Heart right ventricle (tissue), 16 donors: ENCODE measurements around the gene RNF138. TPM values are rescaled to one million over a fixed set of nuclear protein-coding genes. Genes with fewer than 3 reads are reported as not detected.
"Not testable (repeated sequence)": the region's sequence is repeated elsewhere in the genome, so short reads cannot be mapped to it uniquely, and the experiment has no call there.

Experiments
- ATAC-seq, 8 donors: fragments of 200-7000 bp; cut with Tn5 transposase; one replicate each; pipeline ENCODE4 v1.9.1; 2020; ENCODE audit warnings: mild to moderate bottlenecking in 8 of 8, moderate library complexity in 8 of 8, moderate number of reproducible peaks in 1 of 8
- DNase-seq, 2 donors: peaks; one replicate each; pipeline ENCODE4 v3.0.0-alpha.2; 2020
- H3K27ac ChIP-seq, 10 donors: fragments of 200-600 bp; sonication (generic) in 2 of 10; one replicate each; pipeline versions ENCODE4 v1.5.0 to v1.8.0; 2020 to 2022; ENCODE audit warnings: mild to moderate bottlenecking in 3 of 10
- H3K27me3 ChIP-seq, 7 donors: fragments of 200-600 bp; one replicate each; pipeline ENCODE4 v1.8.0; 2021 to 2022; ENCODE audit warnings: mild to moderate bottlenecking in 2 of 7
- H3K36me3 ChIP-seq, 9 donors: fragments of 200-600 bp; sonication (generic) in 1 of 9; one replicate each; pipeline versions ENCODE4 v1.5.0 to v1.8.0; 2020 to 2022; ENCODE audit warnings: mild to moderate bottlenecking in 2 of 9
- H3K4me1 ChIP-seq, 9 donors: fragments of 200-600 bp; sonication (generic) in 1 of 9; one replicate each; pipeline versions ENCODE4 v1.5.0 to v1.8.0; 2020 to 2022; ENCODE audit warnings: mild to moderate bottlenecking in 4 of 9
- H3K4me3 ChIP-seq, 10 donors: fragments of 200-600 bp; sonication (generic) in 2 of 10; one replicate each; pipeline versions ENCODE4 v1.5.0 to v1.8.0; 2020 to 2022; ENCODE audit warnings: mild to moderate bottlenecking in 7 of 10, moderate library complexity in 2 of 10
- H3K9me3 ChIP-seq, 11 donors: fragments of 200-600 bp in 10 of 11; sonication (generic) in 2 of 11; one replicate each; pipeline versions ENCODE4 v1.5.0 to v1.8.0; 2013 to 2022; ENCODE audit warnings: mild to moderate bottlenecking in 2 of 11, control low read depth in 1 of 11, moderate library complexity in 1 of 11
- CTCF ChIP-seq, 9 donors: fragments of 200-600 bp; sonication (generic) in 2 of 9; IDR thresholded peaks; one replicate each; pipeline versions ENCODE4 v1.5.0 to v1.8.0; 2021 to 2022; ENCODE audit warnings: antibody characterized with exemption in 9 of 9, mild to moderate bottlenecking in 5 of 9, moderate library complexity in 1 of 9
- WGBS, 2 donors: extraction: QIAGEN DNeasy Blood & Tissue Kit; methylation state at CpG; one replicate each; pipeline ENCODE4 v1.1.7; 2013; ENCODE audit warnings: inconsistent platforms in 1 of 2; 5-methylcytosine and 5-hydroxymethylcytosine counted together
- intact Hi-C, 10 donors: fragments of 100-400 bp; cut with DNase I; formaldehyde crosslinking; loops; one replicate each; pipeline versions ENCODE4 v1.11.1 to v1.14.2; 2022
- polyA plus RNA-seq, 2 donors: library from polyadenylated mRNA; stranded (reverse); fragments of 200-250 nt; gene quantifications; one replicate each; pipeline ENCODE4 v1.2.3, GENCODE V29; 2013
- total RNA-seq, 10 donors: library from RNA; stranded (reverse); fragmentation: NEBNext Ultra II Directional in 3 of 10; extraction: Animal tissue kit (Norgen Biotek cat#: 25700) in 3 of 10; gene quantifications; one replicate each; pipeline versions ENCODE4 v1.2.1 to v1.2.4, GENCODE V29; 2021 to 2023
- donor health status: Arrhythmogenic right ventricular cardiomyopathy.
- donor health status: ischemic (EF 13 %, LVEDD 7.1; RV severe dilation, severe dysfunction).
- donor health status: healthy with polysubstance abuse.
- donor health status: DM: no; HTN: yes; CAD: no.
- donor health status: DM: no; HTN: no; CAD: no.
- donor health status: ischemic (EF 25% LVEDD 6.9; RV normal size, moderate dysfunction).
- donor health status: ischemic (EF 25% LVEDD 5.7; RV mildly dilated, moderate dysfunction).
- donor health status: healthy.
- donor health status: DM: yes; HTN: yes; CAD: no.
- donor health status: Ischemic cardiomyopathy.
- donor health status: ischemic (EF 35%, LVEDD 5.7; RV mildly dilated, moderate dysfunction).
- donor health status: nonischemic (EF 11% LVEDD 7.7; RV severe dilation, severe dysfunction).
- donor health status: DM: yes; HTN: yes; CAD: no.
- donor health status: PGD.
- donor health status: ischemic (EF 29% LVEDD 5.4; RV normal size, mild dysfunction).
- donor health status: nonischemic (EF 23%, LVEDD 6.1; RV moderate dilation, normal function).

Gene RNF138
- total and polyA plus RNA-seq, 12 donors: 5.4 to 13.7 (median 10.3) TPM

DNA sequence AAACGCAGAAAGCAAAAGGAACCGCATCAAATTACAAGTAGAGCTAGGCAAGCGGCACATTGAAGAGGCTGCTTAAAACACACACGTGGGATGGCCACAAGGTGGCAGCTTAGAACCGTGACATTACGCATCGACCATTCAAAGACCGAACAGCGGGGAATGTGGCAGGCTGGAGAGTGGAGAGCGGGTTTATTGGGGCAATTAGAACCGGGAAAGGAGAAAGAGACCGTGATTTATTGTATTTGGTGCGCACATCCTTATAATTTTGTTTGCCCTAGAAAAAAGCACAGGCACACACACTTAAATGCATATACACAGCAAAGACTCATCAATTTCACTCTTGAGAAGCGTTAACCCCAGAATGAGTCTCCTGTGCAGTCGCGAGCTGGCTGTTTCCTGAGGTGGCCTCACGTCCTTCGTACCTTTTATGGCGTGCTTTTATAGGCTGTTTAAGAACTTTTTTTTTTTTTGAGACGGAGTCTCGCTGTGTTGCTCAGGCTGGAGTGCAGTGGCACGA is 66.5 kb downstream of the RNF138 start:
- Histone ChIP-seq H3K9me3 (no peaks in the 10 kb centered on the region), H3K27me3 (peaks cover 0 to 9% (median 0%) of the 10 kb centered on the region in 7 donors), H3K4me1 (peaks cover 0 to 12% (median 0%) of the 10 kb centered on the region in 9 donors), H3K4me3 (peak overlapping the region in 7 of 10 donors; percentile 13 to 35 (median 25)), H3K36me3 (no peaks in the 10 kb centered on the region), H3K27ac (no peak overlapping the region)
- peak; percentile 68 to 90 (median 82) for TF ChIP-seq CTCF (IDR thresholded peaks at IDR 0.05)
- intact Hi-C loops: loop anchor here (1.0 to 10.0 kb wide), 12 partner anchors 107 to 395 kb away; partner anchors contain the start of gene GAREM1 (in 6 of the 10)
- ATAC-seq (peak; percentile 90 to 98 (median 95)), DNase-seq (peak; percentile 63 to 77)
- WGBS, 2 donors: 13 to 20% methylated on average over 22 of the region's 22 CpGs

DNA sequence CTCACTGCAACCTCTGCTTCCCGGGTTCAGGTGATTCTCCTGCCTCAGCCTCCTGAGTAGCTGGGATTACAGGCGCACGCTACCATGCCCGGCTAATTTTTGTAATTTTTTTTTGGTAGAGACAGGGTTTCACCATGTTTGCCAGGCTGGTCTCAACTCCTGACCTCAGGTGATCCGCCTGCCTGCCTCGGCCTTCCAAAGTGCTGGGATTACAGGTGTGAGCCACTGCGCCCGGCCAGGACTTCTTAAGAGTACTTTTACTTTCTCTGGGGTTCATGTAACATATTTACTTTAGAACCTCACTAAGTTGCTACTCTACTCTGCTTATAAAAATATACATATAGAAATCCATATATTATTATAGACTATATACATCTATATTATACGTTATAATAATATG is 67.0 kb downstream of the RNF138 start:
- H3K36me3 ChIP-seq, DNase-seq, H3K9me3 ChIP-seq, H3K27me3 ChIP-seq, H3K27ac ChIP-seq, ATAC-seq: not testable (repeated sequence)
- H3K4me1 ChIP-seq: peaks cover 0 to 12% (median 0%) of the 10 kb centered on the region in 9 donors
- H3K4me3 ChIP-seq: peak overlapping the region in 5 of 10 donors; percentile 16 to 35 (median 25)
- intact Hi-C loops: loop anchor here (1.0 to 10.0 kb wide), 12 partner anchors 106 to 394 kb away; partner anchors contain the start of gene GAREM1 (in 6 of the 10)
- 84 to 93% methylated on average over 9 of the region's 9 CpGs for WGBS, 2 donors

GRCh38 chr18:32160547-32160946 is 68.9 kb downstream of the RNF138 start:
- Histone ChIP-seq H3K36me3 (no peaks in the 10 kb centered on the region), H3K4me1 (peaks cover 0 to 12% (median 0%) of the 10 kb centered on the region in 9 donors), H3K27me3 (peaks cover 0 to 9% (median 0%) of the 10 kb centered on the region in 7 donors), H3K4me3 (no peak overlapping the region), H3K27ac (no peak overlapping the region), H3K9me3 (no peaks in the 10 kb centered on the region)
- DNase-seq: no peak
- ATAC-seq: no peak
- 90 to 91% methylated on average over 2 of the region's 2 CpGs for WGBS, 2 donors
- intact Hi-C loops: loop anchor here in 3 of 10 donors (2.0 to 10.0 kb wide), 3 partner anchors 104 to 390 kb away; partner anchors contain the start of gene GAREM1 (in 1 of the 3)
- TF ChIP-seq CTCF (IDR thresholded peaks at IDR 0.05): no peak

GRCh38 chr18:32167980-32168730 is 76.5 kb downstream of the RNF138 start:
- ATAC-seq (no peak), DNase-seq (no peak)
- H3K27ac ChIP-seq: no peak overlapping the region
- no peaks in the 10 kb centered on the region for H3K27me3 ChIP-seq
- WGBS, 2 donors: 79 to 80% methylated on average over 3 of the region's 3 CpGs
- no peaks in the 10 kb centered on the region for H3K36me3 ChIP-seq
- no peak for TF ChIP-seq CTCF (IDR thresholded peaks at IDR 0.05)
- intact Hi-C loops: loop anchor here in 2 of 10 donors (10.0 kb wide), 2 partner anchors 97 to 307 kb away; partner anchors contain the start of gene GAREM1 (in 1 of the 2)
- no peaks in the 10 kb centered on the region for H3K4me1 ChIP-seq
- H3K9me3 ChIP-seq: no peaks in the 10 kb centered on the region
- H3K4me3 ChIP-seq: no peak overlapping the region
